DMS 273 (cell line): Measurements from ENCODE around the gene SLC9C2.
"Not testable (repeated sequence)": the region's sequence is repeated elsewhere in the genome, so short reads cannot be mapped to it uniquely, and the experiment has no call there.

ENCODE experiments used
- DNase-seq: peaks from one replicate; lab custom pipeline; 2025; ENCODE audit not compliant: unreplicated experiment; lab: John Stamatoyannopoulos, UW

Gene SLC9C2

DNA sequence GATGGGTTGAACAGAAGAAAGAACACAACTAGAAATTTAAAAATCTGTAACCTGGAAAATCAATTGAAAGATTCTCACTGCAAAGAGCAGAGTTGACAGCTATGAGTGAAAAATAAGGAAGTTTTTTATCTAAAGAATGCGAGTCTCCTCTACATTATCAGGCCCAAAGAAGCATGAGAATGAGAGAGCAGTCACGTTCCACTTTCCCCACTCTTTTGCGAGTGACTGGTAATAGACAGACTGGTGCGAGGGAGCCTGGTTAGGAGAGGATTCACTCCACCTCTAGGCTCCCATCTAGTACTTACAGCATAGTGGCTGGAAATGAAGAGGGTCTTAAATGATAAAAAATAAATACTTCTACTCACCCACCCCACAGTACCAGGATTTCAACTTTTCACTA, 73.8 kb downstream of the SLC9C2 start:
- no peak for DNase-seq

DNA sequence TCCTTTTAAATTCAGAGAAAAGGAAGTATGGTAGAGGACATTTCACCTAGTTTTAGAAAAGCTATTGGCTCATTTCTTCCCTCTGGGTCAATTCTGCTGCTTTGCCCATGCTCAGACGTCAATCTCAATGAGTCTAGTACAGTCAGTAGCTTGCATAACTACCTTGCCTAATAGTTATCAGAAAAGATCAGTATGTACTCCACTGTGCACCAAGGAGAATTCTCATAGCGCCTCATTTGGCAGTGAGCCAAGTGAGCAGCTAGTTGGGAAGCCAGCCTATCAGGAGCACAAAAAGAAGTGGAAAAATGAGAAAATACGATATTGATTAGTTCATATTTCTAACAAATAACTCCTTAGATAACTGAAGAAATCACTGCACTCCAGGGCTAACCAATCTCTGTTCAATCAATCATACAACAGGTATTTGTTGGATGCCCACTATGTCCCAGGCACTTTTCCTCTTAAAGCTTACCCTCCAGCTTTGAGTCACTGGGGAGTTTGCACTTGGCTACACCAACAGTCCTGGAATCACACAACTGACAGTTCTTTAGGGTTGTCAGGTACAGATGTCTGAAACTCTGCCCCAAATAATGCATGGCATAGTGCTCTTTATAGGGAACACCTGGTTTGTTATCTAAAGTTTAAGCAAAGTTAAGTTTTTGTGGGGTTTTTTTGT, 75.6 kb downstream of the SLC9C2 start:
- DNase-seq: peak; percentile 63

DNA sequence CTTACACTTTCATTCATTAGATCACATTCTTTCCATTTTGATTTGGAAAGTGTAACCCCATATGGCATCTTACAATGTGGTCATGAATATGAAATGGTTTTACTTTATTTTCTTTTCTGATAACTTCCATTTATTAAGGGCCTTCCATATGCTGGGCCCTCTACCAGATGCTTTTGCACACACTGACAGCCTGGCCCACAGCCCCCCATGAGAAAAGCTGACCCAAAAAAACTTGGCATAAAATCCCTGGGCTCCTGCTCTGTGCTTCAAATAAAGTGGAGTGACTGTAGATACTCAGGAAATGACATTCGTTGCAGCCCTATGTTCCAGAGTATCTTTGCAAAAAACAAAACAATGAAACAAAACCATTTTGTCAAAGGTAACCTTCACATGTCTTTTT, 76.9 kb downstream of the SLC9C2 start:
- DNase-seq: peak; percentile 46

DNA sequence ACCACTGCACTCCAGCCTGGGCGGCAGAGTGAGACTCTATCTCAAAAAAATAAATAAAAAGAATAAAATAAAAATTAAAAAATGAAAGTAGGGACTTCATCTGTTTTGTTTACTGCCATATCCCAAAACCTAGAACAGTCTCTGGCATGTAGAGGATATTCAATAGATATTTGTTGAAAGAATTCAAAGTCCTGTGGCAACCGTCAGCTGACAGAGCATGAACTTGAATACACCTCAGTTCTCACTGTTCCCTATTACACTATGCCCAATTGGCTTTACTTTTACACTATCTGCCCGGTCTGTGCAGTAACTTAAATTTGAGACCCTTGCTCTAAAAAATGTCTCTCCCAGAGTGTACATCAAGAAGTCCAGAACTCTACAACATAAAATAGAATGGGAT, 79.5 kb downstream of the SLC9C2 start:
- DNase-seq: no peak

DNA sequence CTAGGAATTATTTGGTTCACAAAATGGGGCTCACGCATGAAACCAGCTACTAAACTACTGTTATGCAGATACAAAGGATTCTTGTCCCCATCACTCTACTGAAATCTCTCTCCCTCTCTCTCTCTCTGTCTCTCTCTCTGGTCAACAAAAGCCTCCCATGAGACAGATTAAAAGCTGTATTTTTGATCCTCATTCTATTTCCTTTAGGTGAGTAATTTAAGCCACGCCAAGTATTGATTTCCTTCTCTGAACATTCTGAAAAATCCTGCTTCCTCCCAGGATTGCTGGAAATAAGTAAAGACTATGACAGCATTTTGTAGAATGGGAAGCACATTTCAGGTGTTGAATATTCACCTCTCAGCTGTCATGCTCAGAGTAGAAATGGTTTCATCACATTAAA, 82.1 kb downstream of the SLC9C2 start:
- DNase-seq: no peak

DNA sequence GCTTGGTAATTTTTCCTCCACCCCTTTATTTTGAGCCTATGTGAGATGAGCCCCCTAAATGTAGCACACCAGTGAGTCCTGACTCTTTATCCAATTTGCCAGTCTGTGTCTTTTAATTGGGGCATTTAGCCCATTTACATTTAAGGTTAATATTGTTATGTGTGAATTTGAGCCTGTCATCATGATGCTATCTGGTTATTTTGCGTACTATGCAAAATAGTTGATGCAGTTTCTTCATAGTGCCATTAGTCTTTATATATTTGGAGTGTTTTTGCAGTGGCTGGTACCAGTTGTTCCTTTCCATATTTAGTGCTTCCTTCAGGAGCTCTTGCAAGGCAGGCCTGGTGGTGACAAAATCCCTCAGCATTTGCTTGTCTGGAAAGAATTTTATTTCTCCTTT, 88.4 kb downstream of the SLC9C2 start:
- not testable (repeated sequence) for DNase-seq

DNA sequence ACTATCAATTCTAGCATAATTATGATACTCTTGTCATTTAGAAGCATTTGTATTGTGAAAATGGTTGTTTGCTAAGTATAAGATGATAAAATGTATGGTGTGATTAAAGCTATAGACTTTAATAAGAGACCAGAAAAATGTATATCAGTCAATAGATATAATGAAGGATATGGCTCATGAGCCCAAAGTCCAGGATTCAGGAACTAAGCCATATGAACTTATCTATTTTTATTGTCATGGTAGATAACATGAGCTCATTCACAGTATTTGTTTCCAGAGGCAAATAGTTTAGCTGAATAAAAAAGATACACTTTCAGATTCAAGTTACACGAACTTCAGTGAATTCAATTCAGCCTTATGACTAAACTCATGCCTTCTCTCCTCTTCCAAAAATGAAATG, 93.1 kb downstream of the SLC9C2 start:
- DNase-seq: no peak

DNA sequence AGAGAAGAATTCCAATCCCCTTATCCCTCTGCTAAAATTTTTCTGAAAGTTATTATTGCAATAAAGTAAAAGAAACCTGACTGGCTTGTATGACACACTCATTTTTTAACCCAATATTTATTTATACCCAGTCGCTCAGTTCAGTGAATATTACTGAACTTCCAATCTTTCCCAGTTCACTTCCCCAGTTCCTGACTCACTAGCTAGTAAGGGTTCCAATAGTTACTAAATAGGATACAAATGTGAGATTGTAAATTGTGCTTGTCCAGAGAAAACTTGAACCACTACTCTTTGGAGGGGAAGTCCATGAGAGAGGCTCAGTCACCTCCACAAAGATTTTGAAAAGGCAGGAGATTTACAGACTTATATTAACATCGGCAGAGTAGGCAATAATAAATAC, 94.3 kb downstream of the SLC9C2 start:
- no peak for DNase-seq

DNA sequence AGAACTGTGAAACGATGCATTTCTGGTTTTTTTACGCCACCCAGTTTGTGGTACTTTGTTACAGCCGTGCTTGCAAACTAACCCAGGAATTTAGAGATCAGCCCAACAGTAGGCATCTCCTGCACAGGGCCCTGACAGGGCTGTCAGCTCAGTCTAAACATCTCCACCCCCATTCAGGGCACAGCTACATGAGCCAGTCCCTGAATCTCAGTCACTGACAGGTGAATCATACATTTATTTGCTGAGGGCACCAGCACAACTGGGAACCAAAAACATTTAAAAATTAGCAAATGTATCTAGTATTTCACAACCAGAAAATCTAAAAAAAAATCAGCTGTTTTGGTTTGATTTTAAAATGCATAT, 95.0 kb downstream of the SLC9C2 start:
- DNase-seq: no peak

DNA sequence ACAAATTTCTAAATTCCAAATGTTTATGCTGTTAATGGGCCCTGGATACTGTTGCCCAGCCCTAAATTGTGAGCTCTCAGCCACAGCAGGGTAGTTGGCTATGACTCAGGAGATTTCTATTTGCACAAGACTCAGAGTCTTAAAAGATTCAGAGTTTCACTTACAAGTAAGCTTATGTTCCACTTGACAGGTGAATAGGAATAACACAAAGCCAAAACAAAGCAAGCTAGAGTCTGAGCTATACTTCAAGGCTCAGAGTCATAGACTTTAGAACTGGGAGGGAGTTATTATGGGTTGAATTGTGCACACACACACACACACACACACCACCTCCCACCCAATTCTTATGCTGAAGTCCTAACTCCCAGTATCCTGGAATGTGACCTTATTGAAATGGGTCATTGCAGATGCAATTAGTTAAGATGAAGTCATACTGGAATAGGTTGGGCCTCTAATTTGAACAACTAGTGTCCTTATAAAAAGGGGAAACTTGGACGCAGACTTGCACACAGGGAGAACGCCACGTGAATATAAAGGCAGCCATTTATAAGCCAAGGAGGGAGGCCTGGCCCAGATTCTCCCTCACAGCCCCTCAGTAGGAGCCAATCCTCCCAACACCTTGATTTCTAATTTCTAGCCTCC, 95.5 kb downstream of the SLC9C2 start:
- peak; percentile 34 for DNase-seq

DNA sequence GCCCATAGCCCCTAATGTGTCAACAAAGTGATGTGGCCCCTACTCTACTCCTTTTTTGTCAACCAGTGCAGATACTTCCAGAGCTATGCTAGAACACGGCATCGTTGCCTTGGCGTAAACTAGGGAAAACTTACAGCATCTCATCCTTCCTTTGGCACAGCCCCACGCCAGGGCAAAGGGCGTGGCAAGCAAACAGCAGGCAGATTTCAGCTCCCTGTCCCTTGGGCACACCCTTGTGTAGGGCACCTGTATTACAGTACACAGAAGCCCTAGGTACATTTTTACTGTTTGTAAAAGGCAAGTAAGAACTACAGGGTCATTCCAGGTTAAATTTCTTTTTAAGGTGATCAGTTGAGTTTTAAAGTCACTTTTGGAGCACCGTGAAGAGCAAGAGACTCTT, 96.4 kb downstream of the SLC9C2 start:
- DNase-seq: peak; percentile 47

DNA sequence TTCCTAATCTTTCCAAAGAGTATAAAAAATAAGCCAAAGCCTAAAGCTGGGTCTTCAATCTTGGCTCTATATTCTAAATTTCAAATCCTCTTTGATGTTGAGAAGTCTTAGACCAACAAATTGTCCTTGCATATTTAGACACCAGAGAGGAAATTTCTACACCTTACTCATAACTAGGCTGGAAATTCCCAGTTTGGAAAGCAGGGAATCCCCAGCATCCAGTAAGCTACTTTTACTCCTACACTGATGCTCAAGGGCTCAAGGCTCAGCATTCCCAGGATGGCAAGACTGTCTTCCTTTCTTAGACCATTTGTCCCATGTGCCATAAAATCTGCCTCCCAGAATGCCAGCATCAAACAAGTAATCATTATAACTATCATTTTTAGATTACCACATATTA, 97.5 kb downstream of the SLC9C2 start:
- DNase-seq: no peak

DNA sequence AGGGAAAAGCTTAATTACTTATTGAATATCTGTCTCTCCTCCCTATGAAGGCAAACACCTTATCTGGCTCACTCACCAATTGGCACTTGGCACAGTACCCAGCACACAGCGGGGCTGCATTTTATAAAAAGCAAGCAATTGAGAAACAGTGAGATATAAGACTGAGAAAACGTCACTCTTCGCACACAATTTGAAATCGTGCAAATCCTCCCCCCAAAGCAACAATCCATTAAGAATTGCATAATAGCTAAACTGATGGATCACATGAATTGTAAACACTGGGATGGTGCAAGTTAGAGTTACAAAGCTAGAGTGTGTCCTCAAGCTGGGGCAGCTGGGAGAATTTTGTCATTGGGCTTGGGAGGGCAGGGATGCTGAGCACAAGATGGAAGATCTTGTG, 98.6 kb downstream of the SLC9C2 start:
- DNase-seq: no peak

DNA sequence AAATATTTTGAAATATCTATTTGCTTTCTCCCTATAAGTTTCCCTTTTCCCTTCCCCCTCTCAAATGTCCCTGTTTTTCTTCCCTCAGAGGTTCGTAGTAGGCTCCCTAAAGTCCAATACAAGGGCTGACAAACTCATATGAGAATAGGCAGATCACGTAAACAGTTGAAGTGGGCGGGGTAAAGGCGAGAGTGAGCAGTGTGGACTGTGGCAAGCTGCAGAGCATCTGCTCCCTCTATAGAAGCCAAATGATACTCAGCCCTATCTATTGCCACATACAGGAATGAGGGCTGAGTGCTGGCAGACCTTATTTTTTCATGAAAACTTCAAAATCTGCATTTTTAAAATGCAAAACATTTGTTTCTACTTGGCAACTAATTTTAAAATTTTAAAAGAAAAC, 99.5 kb downstream of the SLC9C2 start:
- DNase-seq: peak; percentile 83

DNA sequence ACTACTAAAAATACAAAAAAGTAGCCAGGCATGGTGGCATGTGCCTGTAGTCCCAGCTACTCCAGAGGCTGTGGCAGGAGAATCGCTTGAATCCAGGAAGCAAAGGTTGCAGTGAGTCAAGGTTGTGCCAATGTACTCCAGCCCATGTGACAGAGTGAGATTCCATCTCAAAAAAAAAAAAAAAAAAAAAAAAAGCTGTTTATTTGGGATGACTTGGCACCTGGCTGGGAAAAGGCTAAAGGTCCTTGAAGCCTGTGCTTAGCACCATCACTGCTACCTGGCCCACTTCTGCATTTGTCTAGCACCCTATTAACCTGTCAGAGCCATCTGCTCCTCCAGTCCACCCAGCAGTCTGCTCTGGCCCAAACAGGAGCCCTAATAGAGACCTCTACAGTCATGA, 100.8 kb downstream of the SLC9C2 start:
- DNase-seq: no peak

DNA sequence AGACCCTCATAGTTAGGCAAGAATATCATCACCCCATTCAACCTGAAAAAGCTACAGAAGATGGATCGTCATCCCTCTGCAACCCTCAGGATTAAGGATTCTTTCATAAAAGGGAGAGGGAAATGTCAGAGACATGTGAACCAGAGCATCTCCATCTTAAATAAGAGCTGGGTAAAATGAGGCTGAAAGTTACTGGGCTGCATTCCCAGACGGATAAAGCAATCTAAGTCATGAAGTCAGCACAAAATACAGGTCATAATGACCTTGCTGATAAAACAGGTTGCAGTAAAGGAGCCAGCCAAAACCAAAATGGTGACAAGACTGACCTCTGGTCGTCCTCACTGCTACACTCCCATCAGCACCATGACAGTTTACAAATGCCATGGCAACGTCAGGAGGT, 103.1 kb downstream of the SLC9C2 start:
- no peak for DNase-seq

DNA sequence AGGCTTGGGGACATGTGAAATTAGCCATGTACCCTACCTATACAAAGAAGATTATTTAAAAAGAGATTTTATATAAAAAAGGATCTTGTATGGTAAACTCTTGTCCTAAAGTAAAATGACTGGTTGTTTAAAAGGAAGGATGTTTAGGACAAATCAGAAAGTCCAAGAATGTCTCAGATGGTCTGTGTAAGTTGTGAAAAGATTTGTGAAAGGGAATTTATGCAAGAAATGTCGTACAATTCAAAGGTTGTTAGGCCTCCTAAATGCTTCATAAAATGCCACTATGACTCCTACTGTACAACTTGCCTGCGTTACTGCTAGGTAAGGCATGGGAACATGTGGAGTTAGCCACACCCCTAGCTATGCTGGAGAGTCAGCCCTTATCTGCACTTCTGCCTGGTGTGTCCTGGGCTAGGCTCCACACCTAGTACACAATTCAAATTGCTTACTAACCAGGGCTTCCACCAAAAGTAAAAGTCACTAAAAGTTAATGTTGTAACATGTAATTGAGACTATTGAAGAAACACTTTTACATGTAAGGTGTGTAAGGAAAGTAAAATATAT, 106.0 kb downstream of the SLC9C2 start:
- DNase-seq: peak; percentile 11

DNA sequence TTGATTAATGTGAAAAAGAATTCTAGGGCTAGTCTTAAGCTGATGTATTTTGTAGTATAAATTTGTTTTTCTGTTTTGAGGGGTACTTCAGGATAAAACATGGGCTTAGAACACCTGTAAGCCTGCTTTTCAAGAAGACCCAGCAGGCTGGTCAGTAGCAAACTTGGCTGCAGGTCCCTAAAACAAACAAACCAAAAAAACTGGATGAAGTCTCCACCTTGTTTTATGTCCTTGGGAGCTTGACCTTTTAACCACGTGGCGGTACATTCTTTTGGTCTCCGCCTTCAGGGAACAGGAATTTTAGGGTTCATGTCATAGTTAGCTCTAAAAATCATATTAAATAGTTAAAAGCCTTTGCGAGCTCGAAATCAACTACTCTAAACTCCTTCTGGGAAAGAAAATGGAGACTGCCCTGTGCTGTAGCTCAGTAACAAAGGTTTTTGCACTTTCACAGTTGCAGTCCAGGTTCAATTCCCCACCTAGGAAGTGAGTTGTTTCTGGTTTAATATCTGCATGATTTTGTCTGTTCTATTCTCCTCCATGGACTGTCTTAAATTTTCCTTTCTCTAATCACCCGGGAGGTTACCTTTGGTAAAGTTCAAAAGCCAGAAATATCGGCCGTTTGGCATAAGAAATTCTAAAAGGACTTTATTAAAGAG, 107.1 kb downstream of the SLC9C2 start:
- no peak for DNase-seq

DNA sequence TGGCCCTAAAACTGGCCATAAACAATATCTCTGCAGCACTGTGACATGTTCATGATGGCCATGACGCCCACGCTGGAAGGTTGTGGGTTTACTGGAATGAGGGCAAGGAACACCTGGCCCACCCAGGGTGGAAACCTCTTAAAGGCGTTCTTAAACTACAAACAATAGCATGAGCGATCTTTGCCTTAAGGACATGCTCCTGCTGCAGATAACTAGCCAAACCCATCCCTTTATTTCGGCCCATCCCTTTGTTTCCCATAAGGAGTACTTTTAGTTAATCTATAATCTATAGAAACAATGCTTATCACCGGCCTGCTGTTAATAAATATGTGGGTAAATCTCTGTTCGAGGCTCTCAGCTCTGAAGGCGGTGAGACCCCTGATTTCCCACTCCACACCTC, 109.7 kb downstream of the SLC9C2 start:
- not testable (repeated sequence) for DNase-seq

DNA sequence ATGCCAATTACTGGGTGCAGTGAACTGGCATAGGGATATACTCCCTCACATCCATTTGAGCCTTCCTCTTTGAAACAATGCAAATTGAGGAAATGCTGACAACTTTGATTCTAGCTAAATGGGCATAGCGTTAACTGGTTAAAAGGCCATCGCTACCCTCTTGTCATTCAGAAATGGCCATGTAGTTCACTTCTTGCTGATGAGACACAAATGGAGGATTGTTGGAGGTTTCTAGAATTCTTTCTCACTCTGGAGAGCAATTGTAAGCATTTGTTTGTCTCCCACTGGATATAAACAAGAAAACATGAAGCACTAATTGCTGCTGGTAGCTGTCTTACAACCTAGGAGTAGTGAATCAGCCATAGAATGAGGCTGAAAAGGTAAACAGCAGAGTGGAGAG, 111.4 kb downstream of the SLC9C2 start:
- no peak for DNase-seq

DNA sequence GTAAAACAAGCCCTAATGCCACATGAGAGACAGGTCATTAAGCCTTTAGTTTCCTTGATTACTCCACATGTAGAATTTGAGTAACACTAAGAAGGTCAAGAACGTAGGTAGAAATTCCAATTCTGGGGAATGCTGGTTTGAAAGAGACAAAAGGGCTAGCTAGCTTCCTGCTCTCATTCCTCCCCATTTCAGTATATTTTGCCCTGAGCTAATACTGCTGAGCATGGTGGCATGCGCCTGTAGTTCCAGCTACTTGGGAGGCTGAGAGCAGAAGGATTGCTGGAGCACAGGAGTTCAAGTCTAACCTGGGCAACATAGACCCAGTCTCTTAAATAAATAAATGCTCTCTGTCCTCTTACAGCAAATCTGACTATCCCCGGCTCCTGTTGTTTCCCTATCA, 112.9 kb downstream of the SLC9C2 start:
- DNase-seq: no peak

DNA sequence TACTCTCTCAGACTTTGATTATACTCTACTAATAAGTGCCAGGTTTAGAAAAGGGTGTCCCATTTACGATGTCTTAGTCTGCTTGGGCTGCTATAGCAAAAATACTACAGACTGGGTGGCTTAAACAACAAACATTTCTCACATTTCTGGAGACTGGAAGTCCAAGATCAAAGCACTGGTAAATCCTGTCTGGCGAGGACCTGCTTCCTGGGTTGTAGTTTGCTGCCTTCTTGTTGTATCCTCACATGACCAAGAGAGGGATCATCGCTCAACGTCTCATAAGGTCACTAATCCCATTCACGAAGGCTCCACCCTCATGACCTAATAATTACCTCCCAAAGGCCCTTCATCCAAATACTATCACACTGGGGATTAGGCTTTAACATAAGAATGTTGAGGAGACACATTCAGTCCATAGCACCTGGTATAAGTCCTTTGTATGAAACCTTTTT, 113.7 kb downstream of the SLC9C2 start:
- peak; percentile 26 for DNase-seq
